GM18517 (cell line): ENCODE data around the gene TCN2.
"Not testable (repeated sequence)": the region's sequence is repeated elsewhere in the genome, so short reads cannot be mapped to it uniquely, and the experiment has no call there.

Source experiments
- ATAC-seq: cut with Tn5 transposase; IDR thresholded peaks from one replicate; pipeline ENCODE4 v1.9.1; 2021; ENCODE audit warnings: mild to moderate bottlenecking, moderate library complexity; ENCODE audit not compliant: unreplicated experiment

The TCN2 gene

GRCh38 chr22:30643055-30643875 lies 36.3 kb downstream of the TCN2 start:
- ATAC-seq = no peak

GRCh38 chr22:30646518-30647160 lies 39.7 kb downstream of the TCN2 start:
- no peak for ATAC-seq

GRCh38 chr22:30647536-30647935 lies 40.6 kb downstream of the TCN2 start:
- no peak for ATAC-seq

GRCh38 chr22:30648825-30649224 lies 41.9 kb downstream of the TCN2 start:
- no peak for ATAC-seq

- no peak for ATAC-seq
These were observed 42.5 kb downstream of the TCN2 start for GRCh38 chr22:30649430-30650007.

- ATAC-seq = no peak
These were observed 43.6 kb downstream of the TCN2 start for GRCh38 chr22:30650508-30651116.

GRCh38 chr22:30652852-30653251 lies 45.9 kb downstream of the TCN2 start:
- no peak for ATAC-seq

- no peak for ATAC-seq
These were observed 47.4 kb downstream of the TCN2 start for GRCh38 chr22:30654361-30654760.

GRCh38 chr22:30655532-30655931 lies 48.6 kb downstream of the TCN2 start:
- ATAC-seq = no peak

GRCh38 chr22:30662040-30662439 lies 55.1 kb downstream of the TCN2 start:
- no peak for ATAC-seq

GRCh38 chr22:30664798-30665197 lies 57.8 kb downstream of the TCN2 start:
- ATAC-seq = no peak

GRCh38 chr22:30665266-30665665 lies 58.3 kb downstream of the TCN2 start:
- ATAC-seq = no peak

- no peak for ATAC-seq
These were observed 58.8 kb downstream of the TCN2 start for GRCh38 chr22:30665786-30666185.

- no peak for ATAC-seq
These were observed 60.1 kb downstream of the TCN2 start for GRCh38 chr22:30667107-30667493.

GRCh38 chr22:30667494-30668385 lies 60.8 kb downstream of the TCN2 start, which contains the start of gene DUSP18:
Gene DUSP18 (minus strand): TSS chr22:30667875. CDS start chr22:30664003, 3,872 bp downstream.
- peak; percentile 85 for ATAC-seq

- ATAC-seq = no peak
These were observed 61.4 kb downstream of the TCN2 start for GRCh38 chr22:30668386-30668710.

- no peak for ATAC-seq
These were observed 64.1 kb downstream of the TCN2 start for GRCh38 chr22:30671071-30671470.

GRCh38 chr22:30673136-30673535 lies 66.2 kb downstream of the TCN2 start:
- no peak for ATAC-seq

GRCh38 chr22:30674482-30674881 lies 67.5 kb downstream of the TCN2 start:
- ATAC-seq = no peak

GRCh38 chr22:30675436-30675835 lies 68.5 kb downstream of the TCN2 start:
- no peak for ATAC-seq

- ATAC-seq = not testable (repeated sequence)
These were observed 69.6 kb downstream of the TCN2 start for GRCh38 chr22:30676565-30676964.
